ENCODE data around the gene LTBR. TPM values are rescaled to one million over a fixed set of nuclear protein-coding genes. Genes with fewer than 3 reads are reported as not detected.

The LTBR gene
- total and polyA plus RNA-seq, 2 donors (not counting 1 experiment from before 2014, with no cell fraction given) = 55.7 to 78.4 TPM

GRCh38 chr12:6360080-6360571 is 23.8 kb upstream of the LTBR start:
- no peaks in the 10 kb centered on the region for H3K79me2 ChIP-seq (ENCODE audit: control insufficient read depth, insufficient read depth, low read length)
- H3K4me2 ChIP-seq (ENCODE audit: extremely low read depth, insufficient read depth, low read length) = no peak overlapping the region
- no peaks in the 10 kb centered on the region for H3K9me3 ChIP-seq (ENCODE audit: control insufficient read depth, insufficient read depth, low read depth, low read length)
- no peaks in the 10 kb centered on the region for H3K36me3 ChIP-seq (ENCODE audit: control insufficient read depth, insufficient read depth, low read length)
- no peak overlapping the region for H2AFZ ChIP-seq (ENCODE audit: low read length)
- no peak overlapping the region for H3K9ac ChIP-seq (ENCODE audit: insufficient read depth, low read length)
- TF ChIP-seq EZH2 (IDR thresholded peaks at IDR 0.05; ENCODE audit: low read length, missing control alignments) = no peak
- TF ChIP-seq, protein P1, sequence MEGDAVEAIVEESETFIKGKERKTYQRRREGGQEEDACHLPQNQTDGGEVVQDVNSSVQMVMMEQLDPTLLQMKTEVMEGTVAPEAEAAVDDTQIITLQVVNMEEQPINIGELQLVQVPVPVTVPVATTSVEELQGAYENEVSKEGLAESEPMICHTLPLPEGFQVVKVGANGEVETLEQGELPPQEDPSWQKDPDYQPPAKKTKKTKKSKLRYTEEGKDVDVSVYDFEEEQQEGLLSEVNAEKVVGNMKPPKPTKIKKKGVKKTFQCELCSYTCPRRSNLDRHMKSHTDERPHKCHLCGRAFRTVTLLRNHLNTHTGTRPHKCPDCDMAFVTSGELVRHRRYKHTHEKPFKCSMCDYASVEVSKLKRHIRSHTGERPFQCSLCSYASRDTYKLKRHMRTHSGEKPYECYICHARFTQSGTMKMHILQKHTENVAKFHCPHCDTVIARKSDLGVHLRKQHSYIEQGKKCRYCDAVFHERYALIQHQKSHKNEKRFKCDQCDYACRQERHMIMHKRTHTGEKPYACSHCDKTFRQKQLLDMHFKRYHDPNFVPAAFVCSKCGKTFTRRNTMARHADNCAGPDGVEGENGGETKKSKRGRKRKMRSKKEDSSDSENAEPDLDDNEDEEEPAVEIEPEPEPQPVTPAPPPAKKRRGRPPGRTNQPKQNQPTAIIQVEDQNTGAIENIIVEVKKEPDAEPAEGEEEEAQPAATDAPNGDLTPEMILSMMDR (conservative IDR thresholded peaks at IDR 0.05 in 1 of 2, IDR thresholded peaks at IDR 0.05 in 1 of 2; ENCODE audit: low read depth in 1 of 2, low read length in 2 of 2) = no peak
- H3K4me1 ChIP-seq (ENCODE audit: control insufficient read depth, extremely low read depth, insufficient read depth, low read length) = peaks cover 2% of the 10 kb centered on the region
- no peak overlapping the region for H3K4me3 ChIP-seq (replicated peaks in 1 of 4; ENCODE audit: control extremely low read depth in 1 of 4, insufficient read depth in 1 of 4, low read depth in 3 of 4, low read length in 4 of 4)
- H3K27me3 ChIP-seq (ENCODE audit: control insufficient read depth, insufficient read depth, low read length) = peaks cover 11% of the 10 kb centered on the region
- no peak overlapping the region for H3K27ac ChIP-seq (ENCODE audit: insufficient read depth, low read length)
- DNase-seq (ENCODE audit: low read depth in 2 of 2) = no peak
- no peaks in the 10 kb centered on the region for H4K20me1 ChIP-seq (ENCODE audit: control insufficient read depth, extremely low read depth, insufficient read depth, low read length)

DNA sequence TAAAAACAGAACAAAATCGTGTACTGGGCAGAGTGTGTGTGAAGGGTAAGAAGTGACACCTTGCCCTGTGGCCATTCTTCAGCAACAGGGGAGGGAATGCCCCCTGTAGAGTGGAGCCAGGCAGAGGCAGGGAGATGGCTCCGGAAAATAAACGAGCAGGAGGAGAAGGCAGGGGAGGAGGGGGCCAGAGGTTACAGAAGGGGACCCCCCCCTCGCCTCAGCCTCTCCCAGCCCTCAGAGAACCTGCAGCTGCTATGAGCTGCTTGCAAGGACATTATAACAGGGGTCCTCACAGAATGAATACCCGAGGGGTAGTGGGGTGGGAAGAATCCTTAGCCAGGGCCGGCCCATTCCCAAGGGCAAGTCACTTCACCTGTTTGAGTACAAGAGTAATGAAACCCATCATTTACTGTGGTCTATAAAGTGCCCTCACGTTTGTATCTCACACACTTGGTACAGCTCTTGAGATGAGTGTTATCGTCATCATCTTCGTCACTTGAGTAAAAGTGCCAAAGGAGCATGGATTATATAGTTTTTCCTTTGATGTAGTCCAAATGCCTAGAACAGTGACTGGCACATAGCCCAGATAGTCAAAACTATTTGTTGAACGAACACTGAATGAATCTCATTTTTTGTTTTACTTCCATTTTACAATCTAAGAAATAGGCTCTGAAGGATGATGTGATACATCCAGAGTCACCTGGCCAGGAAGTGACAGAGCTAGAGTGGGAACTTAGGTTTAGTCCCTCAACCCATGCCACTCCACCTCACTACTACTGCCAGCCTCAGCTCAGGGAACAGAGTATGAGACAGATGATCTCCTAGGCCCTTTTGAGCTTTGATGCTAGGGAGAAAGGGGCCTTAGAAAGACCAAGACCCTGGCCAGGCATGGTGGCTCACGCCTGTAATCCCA is 23.1 kb upstream of the LTBR start:
- Histone ChIP-seq H3K9ac (ENCODE audit: insufficient read depth, low read length) (no peak overlapping the region), H4K20me1 (ENCODE audit: control insufficient read depth, extremely low read depth, insufficient read depth, low read length) (no peaks in the 10 kb centered on the region), H3K4me3 (replicated peaks in 1 of 4; ENCODE audit: control extremely low read depth in 1 of 4, insufficient read depth in 1 of 4, low read depth in 3 of 4, low read length in 4 of 4) (no peak overlapping the region), H3K36me3 (ENCODE audit: control insufficient read depth, insufficient read depth, low read length) (no peaks in the 10 kb centered on the region), H3K4me1 (ENCODE audit: control insufficient read depth, extremely low read depth, insufficient read depth, low read length) (peaks cover 2% of the 10 kb centered on the region), H3K79me2 (ENCODE audit: control insufficient read depth, insufficient read depth, low read length) (no peaks in the 10 kb centered on the region), H2AFZ (ENCODE audit: low read length) (no peak overlapping the region), H3K27me3 (ENCODE audit: control insufficient read depth, insufficient read depth, low read length) (peaks cover 5% of the 10 kb centered on the region), H3K27ac (ENCODE audit: insufficient read depth, low read length) (no peak overlapping the region), H3K9me3 (ENCODE audit: control insufficient read depth, insufficient read depth, low read depth, low read length) (no peaks in the 10 kb centered on the region), H3K4me2 (ENCODE audit: extremely low read depth, insufficient read depth, low read length) (no peak overlapping the region)
- peak in 1 of 2 donors; percentile 67 for DNase-seq (ENCODE audit: low read depth in 2 of 2)
- TF ChIP-seq EZH2 (IDR thresholded peaks at IDR 0.05; ENCODE audit: low read length, missing control alignments) = no peak
- TF ChIP-seq, protein P1 (conservative IDR thresholded peaks at IDR 0.05 in 1 of 2, IDR thresholded peaks at IDR 0.05 in 1 of 2; ENCODE audit: low read depth in 1 of 2, low read length in 2 of 2) = no peak

GRCh38 chr12:6361834-6362233 is 22.1 kb upstream of the LTBR start:
- no peak overlapping the region for H3K4me3 ChIP-seq (replicated peaks in 1 of 4; ENCODE audit: control extremely low read depth in 1 of 4, insufficient read depth in 1 of 4, low read depth in 3 of 4, low read length in 4 of 4)
- TF ChIP-seq EZH2 (IDR thresholded peaks at IDR 0.05; ENCODE audit: low read length, missing control alignments) = no peak
- TF ChIP-seq, protein P1 (conservative IDR thresholded peaks at IDR 0.05 in 1 of 2, IDR thresholded peaks at IDR 0.05 in 1 of 2; ENCODE audit: low read depth in 1 of 2, low read length in 2 of 2) = no peak
- no peak overlapping the region for H3K9ac ChIP-seq (ENCODE audit: insufficient read depth, low read length)
- H3K4me2 ChIP-seq (ENCODE audit: extremely low read depth, insufficient read depth, low read length) = no peak overlapping the region
- no peak overlapping the region for H3K27ac ChIP-seq (ENCODE audit: insufficient read depth, low read length)
- H3K79me2 ChIP-seq (ENCODE audit: control insufficient read depth, insufficient read depth, low read length) = no peaks in the 10 kb centered on the region
- no peaks in the 10 kb centered on the region for H3K27me3 ChIP-seq (ENCODE audit: control insufficient read depth, insufficient read depth, low read length)
- DNase-seq (ENCODE audit: low read depth in 2 of 2) = peak; percentile 24 to 45
- H3K4me1 ChIP-seq (ENCODE audit: control insufficient read depth, extremely low read depth, insufficient read depth, low read length) = peaks cover 2% of the 10 kb centered on the region
- no peaks in the 10 kb centered on the region for H3K9me3 ChIP-seq (ENCODE audit: control insufficient read depth, insufficient read depth, low read depth, low read length)
- no peak overlapping the region for H2AFZ ChIP-seq (ENCODE audit: low read length)
- H3K36me3 ChIP-seq (ENCODE audit: control insufficient read depth, insufficient read depth, low read length) = no peaks in the 10 kb centered on the region
- H4K20me1 ChIP-seq (ENCODE audit: control insufficient read depth, extremely low read depth, insufficient read depth, low read length) = no peaks in the 10 kb centered on the region

All from fibroblast of lung (primary cell).